CD4-positive, alpha-beta T cell treated with Interleukin-6 for 4 hours (primary cell): ENCODE results near the gene FBXO5.

Source experiments
- DNase-seq: peaks from one replicate; pipeline ENCODE4 v3.0.0-alpha.2; 2020; ENCODE audit warnings: mixed read lengths

The FBXO5 gene

DNA sequence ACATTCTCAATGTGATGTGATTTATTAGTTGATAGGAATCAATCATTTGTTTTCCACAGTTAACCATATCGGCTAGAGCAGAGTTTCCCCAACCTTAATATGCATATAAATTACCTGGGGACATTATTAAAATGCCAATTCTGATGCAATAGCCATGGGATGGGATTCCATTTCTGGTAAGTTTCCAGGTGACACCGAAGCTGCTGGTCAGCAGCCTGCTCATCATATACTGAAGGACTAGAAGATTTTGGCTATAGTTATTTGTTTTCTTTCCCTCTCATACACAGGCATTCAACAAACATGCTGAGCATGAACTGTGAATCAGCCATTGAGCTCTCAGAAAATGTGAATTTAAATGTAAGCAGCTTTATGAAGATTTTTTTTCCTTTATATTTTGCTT, 35.8 kb downstream of the FBXO5 start:
- DNase-seq = no peak

DNA sequence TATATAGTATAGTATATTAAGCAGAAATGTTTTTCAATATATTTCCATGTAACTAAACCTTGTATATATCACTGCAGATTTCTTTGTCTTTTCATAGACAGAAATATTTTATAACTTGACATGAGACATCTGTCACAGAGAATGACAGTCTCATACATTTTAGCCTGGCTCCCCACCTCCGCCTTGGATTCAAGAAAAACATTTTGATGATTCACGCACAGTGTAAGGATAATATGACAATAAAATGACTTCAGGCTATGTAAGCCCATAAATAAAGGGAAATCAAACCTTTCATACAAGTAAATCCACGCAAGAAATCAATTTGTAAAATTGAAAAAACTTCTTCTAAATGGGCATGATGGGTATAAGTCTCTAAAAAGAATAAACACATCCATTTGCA, 36.4 kb downstream of the FBXO5 start:
- DNase-seq = no peak

DNA sequence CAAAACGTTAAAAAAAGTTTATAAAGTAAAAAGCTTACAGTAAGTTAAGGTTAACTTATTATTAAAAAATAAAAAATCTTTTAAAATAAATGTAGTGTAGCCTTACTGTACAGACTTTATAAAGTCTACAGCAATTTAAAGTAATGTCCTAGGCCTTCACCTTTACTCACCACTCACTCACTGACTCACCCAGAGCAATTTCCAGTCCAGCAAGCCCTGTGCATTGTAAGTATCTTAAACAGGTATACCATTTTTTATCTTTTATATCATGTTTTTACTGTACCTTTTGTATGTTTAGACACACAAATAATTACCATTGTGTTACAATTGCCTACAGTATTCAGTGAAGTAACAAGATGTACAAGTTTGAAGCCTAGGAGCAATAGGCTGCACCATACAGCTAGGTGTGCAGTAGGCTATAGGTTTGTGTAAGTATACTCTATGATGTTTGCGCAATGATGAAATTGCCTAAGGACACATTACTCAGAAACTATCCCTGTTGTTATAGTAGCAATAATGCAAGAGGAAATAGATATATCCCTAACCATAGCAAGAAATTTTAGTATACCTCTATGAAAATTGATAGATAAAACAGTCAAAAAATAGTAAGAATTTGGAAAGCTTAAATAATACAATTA, 39.5 kb downstream of the FBXO5 start:
- DNase-seq = no peak

DNA sequence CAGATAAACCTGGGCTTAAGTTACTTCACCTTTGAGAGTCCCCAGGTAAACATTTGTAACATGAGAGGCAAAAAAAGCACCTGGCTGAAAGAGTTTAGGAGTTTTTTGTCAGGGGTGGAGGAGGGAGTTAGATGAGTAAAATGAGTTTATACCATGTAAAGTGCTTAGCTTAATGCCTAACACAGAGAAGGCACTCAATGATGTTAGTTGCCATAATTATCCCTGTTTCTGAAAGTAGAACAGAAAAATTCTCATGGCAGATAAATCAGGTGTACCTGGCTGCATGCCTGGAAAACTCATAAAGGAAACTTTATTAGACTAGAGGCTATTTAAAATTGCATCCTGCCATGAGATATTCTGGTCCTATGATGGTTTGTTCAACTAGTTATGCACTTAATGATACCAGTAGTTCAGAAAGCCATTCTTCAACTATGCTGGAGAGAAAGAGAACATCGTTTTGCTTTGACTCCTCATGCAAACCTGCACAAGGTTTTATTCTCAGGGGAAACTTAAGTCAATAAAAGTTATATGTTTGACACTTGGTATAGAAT, 40.4 kb downstream of the FBXO5 start:
- no peak for DNase-seq

DNA sequence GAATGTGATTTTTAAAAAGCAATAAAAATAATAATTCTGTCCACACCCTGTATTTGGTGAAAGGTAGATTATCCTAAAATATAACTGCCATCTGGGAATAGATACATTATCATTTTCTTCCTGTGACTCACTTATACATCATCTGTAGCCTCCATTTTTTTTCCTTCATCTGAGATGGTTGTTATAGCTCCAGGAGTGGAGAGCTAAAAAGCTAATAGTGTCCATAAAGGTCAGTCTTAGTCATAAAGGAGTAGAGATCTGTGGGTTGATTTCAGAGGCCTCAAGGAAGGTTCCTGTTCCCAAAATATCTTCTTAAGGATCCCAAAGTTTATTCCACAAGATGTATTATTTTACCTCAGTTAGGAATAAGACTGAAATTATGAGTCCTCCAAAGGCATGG, 41.1 kb downstream of the FBXO5 start:
- no peak for DNase-seq

DNA sequence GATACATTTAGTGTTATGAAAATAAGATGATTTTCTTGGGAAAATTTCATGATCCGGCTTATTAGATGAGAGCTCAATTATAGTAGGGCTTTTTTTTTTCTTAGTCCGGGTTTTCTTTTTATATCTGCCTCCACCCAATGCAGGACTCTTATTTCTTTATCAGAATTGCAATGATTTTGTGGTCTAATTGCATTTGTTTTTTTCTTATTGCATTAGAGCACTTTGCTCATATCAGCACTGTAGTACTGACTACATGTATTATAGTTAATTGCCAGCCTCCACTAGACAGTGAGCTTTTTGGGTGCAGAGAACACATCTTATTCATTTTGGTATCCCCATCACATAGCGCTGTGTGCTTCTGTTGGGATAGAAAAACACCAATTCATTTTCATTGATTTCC, 50.0 kb downstream of the FBXO5 start:
- no peak for DNase-seq

DNA sequence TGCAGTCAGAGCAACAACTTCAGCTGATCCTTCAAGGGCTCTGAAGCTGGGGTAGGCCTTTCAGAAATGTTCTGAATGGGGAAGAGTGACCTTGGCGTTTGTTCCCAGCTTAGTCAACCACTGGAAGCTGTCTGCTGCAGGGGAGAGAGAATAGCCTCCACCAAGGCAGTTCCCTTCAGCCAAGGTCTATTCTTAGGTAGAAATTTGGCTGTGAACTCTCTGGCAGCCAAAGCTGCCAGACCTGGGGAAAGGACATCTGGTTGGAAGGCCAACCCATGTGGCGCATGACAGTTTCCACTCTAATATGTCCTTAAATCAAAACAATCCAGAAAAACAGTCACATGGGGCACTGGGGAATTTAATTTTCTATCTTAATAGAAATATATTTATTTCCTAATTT, 60.1 kb downstream of the FBXO5 start:
- DNase-seq = no peak
